Omental fat pad (tissue), 4 donors: ENCODE data around the gene ZKSCAN1. TPM values are rescaled to one million over a fixed set of nuclear protein-coding genes. Genes with fewer than 3 reads are reported as not detected.

Experiments
- ATAC-seq: fragments of 150-250 bp; one replicate; pipeline ENCODE4 v1.9.1; 2016; ENCODE audit warnings: mild to moderate bottlenecking, moderate library complexity; ENCODE audit not compliant: low FRiP score
- DNase-seq: peaks from one replicate; pipeline ENCODE4 v3.0.0-alpha.2; 2019; ENCODE audit warnings: low spot score
- total RNA-seq, 4 donors: library from RNA; depleted of rRNA; stranded (reverse); fragments of >200 nt; gene quantifications; one replicate each; pipeline ENCODE4 v1.1.0, GENCODE V29; 2016
- TF ChIP-seq, protein P1 (sequence below), 3 donors: fragments of 450-650 bp; IDR thresholded peaks; one replicate each; pipeline ENCODE4 v1.5.1; 2016 to 2017; ENCODE audit warnings: antibody characterized with exemption in 3 of 3, mild to moderate bottlenecking in 3 of 3, moderate library complexity in 2 of 3

ZKSCAN1 gene
- total RNA-seq, 4 donors from 2014 or later, result 21.5 to 34.5 (median 28.0) TPM

DNA sequence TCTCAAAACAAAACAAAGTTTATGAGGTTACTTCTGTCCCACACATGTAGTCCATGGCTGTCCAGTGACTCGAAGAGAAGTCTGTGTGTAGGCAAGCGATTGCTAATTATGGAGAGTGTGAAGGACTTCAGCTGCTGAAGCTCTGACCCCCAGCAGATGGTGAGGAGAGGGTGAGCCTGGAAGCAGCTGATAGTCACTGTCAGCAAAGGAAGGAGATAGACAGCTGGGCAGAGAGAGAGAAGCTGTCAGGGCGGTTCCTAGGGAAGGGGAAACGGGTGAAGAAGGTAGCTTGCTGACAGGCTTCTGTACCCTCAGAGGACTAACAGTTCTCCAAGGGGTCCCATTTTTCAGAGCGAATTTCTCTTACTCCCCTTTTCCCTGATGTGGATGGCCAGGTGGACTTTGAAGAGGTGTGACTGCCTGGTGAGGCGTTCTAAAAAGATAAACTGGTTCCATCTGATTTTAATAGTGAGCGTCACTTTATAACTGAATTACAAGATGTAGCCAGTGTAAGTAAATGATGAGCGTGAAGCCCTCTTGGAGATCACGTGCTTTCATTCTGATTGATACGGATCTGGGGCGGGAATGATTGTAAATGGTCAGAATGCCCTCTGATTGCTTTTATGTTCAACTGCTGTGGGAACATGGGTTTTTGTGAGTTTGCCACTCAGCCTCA, 46.3 kb downstream of the ZKSCAN1 start:
- TF ChIP-seq, protein P1, sequence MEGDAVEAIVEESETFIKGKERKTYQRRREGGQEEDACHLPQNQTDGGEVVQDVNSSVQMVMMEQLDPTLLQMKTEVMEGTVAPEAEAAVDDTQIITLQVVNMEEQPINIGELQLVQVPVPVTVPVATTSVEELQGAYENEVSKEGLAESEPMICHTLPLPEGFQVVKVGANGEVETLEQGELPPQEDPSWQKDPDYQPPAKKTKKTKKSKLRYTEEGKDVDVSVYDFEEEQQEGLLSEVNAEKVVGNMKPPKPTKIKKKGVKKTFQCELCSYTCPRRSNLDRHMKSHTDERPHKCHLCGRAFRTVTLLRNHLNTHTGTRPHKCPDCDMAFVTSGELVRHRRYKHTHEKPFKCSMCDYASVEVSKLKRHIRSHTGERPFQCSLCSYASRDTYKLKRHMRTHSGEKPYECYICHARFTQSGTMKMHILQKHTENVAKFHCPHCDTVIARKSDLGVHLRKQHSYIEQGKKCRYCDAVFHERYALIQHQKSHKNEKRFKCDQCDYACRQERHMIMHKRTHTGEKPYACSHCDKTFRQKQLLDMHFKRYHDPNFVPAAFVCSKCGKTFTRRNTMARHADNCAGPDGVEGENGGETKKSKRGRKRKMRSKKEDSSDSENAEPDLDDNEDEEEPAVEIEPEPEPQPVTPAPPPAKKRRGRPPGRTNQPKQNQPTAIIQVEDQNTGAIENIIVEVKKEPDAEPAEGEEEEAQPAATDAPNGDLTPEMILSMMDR (IDR thresholded peaks at IDR 0.05), result no peak
- no peak for DNase-seq
- ATAC-seq, result no peak

DNA sequence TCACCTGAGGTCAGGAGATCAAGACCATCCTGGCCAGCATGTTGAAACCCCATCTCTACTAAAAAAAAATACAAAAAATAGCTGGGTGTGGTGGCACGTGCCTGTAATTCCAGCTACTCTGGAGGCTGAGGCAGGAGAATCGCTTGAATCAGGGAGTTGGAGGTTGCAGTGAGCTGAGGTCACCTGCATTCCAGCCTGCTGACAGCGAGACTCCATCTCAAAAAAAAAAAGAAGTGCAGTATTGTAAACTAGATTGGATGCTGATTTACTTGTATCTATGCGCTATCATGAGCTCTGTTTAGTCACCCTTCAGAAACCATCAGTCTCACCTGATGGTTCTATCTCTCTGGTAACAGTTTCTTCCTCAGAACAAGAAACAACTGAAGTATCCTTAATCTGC, 48.0 kb downstream of the ZKSCAN1 start:
- TF ChIP-seq, protein P1 (IDR thresholded peaks at IDR 0.05), result no peak
- DNase-seq (no peak), ATAC-seq (no peak)

DNA sequence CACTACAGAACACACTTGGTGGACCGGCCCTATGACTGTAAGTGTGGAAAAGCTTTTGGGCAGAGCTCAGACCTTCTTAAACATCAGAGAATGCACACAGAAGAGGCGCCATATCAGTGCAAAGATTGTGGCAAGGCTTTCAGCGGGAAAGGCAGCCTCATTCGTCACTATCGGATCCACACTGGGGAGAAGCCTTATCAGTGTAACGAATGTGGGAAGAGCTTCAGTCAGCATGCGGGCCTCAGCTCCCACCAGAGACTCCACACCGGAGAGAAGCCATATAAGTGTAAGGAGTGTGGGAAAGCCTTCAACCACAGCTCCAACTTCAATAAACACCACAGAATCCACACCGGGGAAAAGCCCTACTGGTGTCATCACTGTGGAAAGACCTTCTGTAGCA, 48.8 kb downstream of the ZKSCAN1 start:
- TF ChIP-seq, protein P1 (IDR thresholded peaks at IDR 0.05), result no peak
- ATAC-seq, result no peak
- no peak for DNase-seq

DNA sequence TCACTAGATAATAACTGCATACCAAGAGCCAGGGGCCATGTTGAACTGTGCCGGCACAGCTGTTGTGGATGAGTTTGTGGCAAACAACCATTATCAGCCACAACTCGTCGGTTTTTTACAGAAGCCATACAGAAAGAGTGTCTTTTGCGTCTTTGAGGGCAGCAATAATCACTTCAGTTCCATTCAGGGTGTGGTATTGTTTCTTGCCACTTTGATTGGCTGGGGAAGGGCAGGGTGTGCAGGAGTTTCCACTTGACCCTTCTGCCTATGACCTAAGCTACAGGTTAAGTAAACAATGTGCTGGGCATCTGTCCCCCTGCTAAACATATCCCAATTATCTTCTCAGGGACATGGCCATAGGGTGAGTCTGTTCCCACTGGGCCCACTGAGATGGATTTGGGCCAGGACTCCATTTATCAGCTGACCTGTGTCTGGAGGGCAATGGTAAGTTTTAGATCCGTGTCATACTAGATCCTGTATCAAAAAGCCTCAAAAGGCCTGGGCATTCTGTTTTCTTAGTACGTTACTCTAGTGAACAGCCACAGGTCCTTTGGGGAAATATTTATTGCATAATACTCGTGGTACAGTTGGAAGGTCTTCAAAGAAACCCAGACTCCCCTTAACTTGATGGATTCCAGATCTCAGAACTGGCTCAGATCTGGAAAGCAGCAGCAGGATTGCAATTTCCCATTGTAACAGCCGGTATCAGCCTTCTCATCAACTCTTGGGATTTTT, 50.2 kb downstream of the ZKSCAN1 start:
- TF ChIP-seq, protein P1 (IDR thresholded peaks at IDR 0.05), result no peak
- ATAC-seq (peak; percentile 83), DNase-seq (no peak)

DNA sequence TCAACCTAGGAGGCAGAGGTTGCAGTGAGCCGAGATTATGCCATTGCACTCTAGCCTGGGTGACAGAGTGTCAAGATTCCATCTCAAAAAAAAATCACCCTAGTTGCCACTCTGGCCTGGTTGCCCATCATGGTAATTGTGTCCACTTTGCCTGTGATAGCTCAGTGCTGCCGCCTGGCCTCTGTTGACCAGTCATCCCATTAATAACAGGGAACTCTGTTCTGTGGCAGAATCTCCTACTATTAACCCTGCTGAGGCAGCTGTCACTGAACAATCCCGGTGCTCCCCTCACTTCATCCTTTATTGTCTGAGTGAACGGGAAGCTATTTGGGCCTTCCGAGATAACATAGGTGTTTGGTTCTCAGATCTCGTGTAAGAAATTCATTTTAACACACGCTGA, 51.6 kb downstream of the ZKSCAN1 start:
- no peak for DNase-seq
- TF ChIP-seq, protein P1 (IDR thresholded peaks at IDR 0.05), result no peak
- ATAC-seq, result no peak

DNA sequence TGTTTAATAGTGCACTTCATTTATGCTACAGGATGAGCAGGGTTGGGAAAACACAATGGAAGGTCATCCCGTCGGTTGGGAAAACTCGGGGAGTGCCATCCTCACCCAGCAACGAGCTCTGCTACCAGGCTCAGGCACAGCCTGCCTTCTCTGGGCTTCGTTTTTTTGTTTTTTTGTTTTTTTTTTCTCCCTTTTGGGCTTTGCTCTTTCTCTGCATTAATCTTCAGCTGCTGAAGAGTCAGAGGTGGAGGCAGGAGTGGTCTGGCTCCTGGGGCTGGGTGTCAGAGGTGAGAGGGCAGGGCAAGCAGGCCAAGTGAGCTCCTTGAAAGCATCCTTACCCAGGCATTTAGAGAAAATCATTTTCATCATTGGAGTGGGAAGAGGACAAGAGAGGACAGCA, 54.6 kb downstream of the ZKSCAN1 start:
- DNase-seq (no peak), ATAC-seq (no peak)
- TF ChIP-seq, protein P1 (IDR thresholded peaks at IDR 0.05), result no peak
